GM21576 (cell line): ENCODE results near the gene SEPTIN7.

Experiments
- ATAC-seq: cut with Tn5 transposase; IDR thresholded peaks from one replicate; pipeline ENCODE4 v1.9.1; 2021; ENCODE audit warnings: mild to moderate bottlenecking, moderate library complexity; ENCODE audit not compliant: unreplicated experiment

SEPTIN7 gene

DNA sequence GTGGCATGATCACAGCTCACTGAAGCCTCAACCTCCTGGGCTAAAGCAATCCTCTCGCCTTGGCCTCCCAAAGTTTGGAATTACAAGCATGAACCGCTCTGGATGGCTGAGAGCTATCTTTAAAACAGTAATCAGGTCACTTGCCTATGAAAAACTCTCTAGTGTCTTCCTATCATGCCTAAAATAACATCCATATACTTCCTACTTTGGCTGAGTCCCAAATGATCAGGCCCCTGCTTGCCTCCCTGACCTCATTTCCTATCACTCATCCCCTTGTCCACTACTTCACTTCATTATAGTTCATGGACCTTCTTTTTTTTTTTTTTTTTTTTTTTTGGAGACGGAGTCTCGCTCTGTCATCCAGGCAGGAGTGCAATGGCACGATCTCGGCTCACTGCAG, 28.0 kb downstream of the SEPTIN7 start:
- no peak for ATAC-seq

DNA sequence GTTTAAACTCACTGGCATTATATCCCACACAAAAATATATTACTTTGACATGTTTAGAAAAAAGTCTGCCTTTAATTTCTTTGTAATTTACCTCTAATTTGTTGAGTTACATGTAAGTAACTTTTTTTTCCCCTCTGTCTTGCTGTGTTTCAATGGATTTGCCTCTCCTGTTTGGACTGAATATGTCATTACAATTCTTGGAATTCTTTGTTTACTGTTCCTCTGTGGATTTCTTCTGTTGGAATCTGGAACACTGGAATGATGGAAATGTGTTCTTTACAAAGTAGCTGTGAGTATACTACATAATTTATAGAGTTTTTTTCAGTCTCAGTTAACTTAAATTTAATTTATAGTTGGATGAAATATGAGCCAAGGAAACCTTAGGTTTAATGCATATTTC, 30.4 kb downstream of the SEPTIN7 start:
- ATAC-seq: no peak

DNA sequence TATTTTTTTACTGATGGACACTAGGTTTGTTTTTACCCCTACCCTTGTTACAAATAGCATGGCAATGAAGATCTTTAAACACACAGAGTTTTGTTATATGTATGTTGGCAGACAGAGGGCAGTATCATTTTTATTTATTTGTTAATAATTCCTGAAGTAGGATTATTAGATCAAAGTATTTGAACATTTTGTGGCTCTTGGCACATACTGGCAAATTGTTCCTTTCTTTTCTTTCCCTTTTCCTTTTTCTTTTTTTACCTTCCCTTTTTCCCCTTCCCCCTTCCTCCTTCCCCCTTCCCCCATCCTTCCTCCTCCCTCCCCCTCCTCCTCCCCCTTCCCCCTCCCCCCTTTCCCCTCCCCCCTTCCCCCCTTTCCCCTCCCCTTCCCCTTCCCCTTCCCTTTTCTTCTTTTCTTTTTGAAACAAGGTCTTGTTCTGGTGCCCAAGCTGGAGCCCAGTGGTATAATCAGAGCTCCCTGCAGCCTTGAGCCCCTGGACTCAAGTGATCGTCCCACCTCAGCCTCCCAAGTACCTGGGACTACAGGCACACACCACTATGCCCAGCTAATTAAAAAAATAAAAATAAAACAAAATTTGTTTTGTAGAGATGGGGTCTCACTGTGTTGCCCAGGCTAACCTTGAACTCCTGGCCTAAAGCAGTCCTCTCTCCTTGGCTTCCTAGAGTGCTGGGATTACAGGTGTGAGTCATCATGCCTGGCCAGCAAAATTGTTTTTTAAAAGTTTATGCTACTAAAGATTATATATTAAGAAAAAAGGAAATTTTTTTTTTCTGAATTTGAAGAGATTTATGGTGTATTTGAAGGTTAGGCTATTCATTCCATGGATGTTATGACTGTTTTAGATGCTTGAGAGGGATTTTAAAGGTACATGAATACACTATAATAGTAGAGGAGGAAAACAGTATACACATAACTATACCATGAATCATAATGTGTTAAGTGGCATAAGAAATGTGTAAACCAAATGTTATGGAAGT, 39.3 kb downstream of the SEPTIN7 start:
- no peak for ATAC-seq

DNA sequence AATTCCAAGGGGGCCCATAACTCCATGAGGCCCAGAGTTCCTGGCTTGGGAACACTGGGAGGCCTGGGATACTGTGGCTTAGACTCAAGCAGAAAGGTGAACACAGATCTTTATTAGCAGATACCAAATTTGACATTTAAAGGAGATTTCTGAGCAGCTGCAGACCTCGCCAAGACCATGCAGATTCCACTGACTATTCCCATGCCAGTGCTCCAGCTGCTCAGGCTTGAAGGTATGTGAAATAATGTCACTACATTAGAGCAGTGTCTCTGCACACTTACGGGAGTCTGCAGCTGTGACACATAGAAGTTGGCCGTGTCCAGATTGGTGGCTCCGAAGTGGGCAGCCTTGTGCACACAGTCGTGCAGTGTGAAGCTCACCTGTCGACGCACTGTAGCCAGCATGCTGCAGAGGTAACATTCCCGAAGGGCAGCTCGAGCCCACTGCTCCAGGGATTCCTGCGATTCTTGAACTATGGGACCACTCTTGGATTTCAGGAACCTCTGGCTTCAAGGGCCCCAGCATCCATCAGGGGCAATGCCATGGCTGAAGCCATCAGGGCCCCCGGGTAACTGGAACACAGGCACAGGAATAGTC, 46.1 kb downstream of the SEPTIN7 start:
- ATAC-seq: no peak

DNA sequence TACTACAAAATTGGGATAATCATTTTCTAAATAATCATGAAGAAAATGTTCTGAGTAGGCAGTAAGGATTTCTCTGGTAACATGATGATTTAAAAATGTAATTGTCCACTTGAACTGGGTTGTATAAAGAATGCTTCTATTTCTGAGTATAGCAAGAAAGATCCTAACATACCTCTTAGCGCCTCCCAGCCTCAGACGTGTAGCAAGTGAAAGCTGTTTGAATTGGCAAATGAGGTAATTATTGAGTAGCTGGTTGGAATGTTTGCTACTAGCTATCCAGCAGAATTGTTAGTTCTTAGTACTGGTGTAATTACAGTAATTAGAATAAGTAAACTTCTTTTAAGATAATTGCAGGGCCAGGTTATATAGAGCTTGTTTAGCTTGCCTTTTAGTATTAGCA, 47.9 kb downstream of the SEPTIN7 start:
- ATAC-seq: no peak

DNA sequence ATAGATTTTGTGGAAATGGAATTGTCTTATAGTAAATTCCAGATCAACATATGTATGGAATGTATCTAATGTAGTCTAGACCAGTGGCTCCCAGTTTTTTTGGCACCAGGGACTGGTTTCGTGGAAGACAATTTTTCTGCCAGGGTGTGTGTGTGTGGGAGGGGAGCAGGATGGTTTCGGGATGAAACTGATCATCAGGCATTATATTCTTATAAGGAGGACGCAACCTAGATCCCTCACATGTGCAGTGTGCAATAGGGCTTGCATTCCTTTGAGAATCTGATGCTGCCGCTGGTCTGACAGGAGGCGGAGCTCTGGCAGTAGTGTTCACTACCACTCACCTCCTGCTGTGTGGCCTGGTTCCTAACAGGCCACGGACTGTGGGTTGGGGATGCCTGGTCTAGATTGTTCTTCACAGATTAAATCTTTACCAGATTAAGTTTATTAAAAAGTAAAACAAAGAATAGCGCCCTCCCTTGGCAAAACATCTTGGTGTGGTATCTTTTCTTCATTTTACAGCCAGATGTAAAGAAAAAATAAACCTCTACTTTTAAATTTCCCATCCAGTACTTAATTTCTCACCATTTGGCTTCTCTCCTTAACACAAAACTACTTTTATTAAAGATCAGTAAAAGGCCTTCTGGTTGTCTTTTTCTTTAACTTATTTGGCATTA, 48.4 kb downstream of the SEPTIN7 start:
- ATAC-seq: no peak

DNA sequence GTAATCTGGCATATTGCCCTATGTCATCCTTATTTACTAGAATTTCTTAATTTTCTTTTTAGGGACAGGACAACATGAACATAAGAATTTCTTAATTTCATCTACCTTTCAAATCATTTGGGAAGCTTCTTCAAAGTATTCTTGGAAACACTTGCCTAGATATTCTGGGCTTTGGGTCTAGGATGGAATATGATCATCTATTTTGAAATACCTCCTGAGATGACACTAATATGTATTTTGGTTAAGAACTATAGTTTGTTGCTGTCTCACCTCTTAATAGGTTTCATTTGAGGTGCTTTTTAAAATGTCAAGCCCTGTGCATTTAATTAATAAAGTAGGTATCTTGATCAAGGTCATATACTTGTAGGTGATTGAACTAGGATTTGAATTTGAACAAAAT, 49.1 kb downstream of the SEPTIN7 start:
- no peak for ATAC-seq
